HEK293T (cell line): ENCODE measurements around the gene XPO4.

ENCODE experiments used
- ARNT ChIP-seq: fragments of 450-650 bp; IDR thresholded peaks from 2 replicates; pipeline ENCODE4 v1.6.1; 2017; ENCODE audit warnings: mild to moderate bottlenecking
- BHLHE40 ChIP-seq: fragments of 450-650 bp; IDR thresholded peaks from 2 replicates; pipeline ENCODE4 v1.6.1; 2016; ENCODE audit warnings: mild to moderate bottlenecking, moderate library complexity, borderline replicate concordance
- CTBP1 ChIP-seq: fragments of 450-650 bp; IDR thresholded peaks from 2 replicates; pipeline ENCODE4 v1.6.1; 2016; ENCODE audit warnings: borderline replicate concordance
- ELF4 ChIP-seq: fragments of 450-650 bp; IDR thresholded peaks from 2 replicates; pipeline ENCODE4 v1.6.1; 2017; ENCODE audit warnings: antibody characterized with exemption
- FOXA1 ChIP-seq: fragments of 450-650 bp; IDR thresholded peaks from 2 replicates; pipeline ENCODE4 v1.6.1; 2016; ENCODE audit warnings: mild to moderate bottlenecking
- FOXM1 ChIP-seq: fragments of 450-650 bp; IDR thresholded peaks from 2 replicates; pipeline ENCODE4 v1.6.1; 2017; ENCODE audit warnings: mild to moderate bottlenecking, borderline replicate concordance
- SP1 ChIP-seq: fragments of 450-650 bp; IDR thresholded peaks from 2 replicates; pipeline ENCODE4 v1.6.1; 2017
- SUZ12 ChIP-seq: fragments of 450-650 bp; IDR thresholded peaks from 2 replicates; pipeline ENCODE4 v1.6.1; 2016; ENCODE audit warnings: mild to moderate bottlenecking
- ZNF384 ChIP-seq: fragments of 450-650 bp; IDR thresholded peaks from 2 replicates; pipeline ENCODE4 v1.6.1; 2016
- TF ChIP-seq, protein P1 (sequence below): fragments of 450-650 bp; IDR thresholded peaks from 2 replicates; pipeline ENCODE4 v1.6.1; 2016

DNA sequence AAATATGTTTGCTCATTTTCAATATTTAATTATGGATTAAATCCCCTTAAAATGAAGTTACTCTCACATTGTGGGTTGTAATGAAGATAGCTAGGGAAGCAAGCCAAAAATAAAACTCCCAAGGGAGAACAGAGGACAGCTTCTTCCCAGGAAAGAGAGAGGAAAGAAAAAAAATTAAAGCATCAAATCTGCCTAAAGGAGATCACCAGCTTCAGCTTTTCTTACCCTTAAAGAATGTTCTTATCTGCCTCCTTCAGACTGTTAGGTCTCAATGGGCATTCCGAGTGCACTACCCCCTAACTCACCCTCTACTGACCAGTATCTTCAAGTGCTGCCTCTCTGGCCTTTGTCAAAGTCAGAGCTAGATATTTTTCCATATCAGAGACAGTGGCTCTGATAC is 55.2 kb downstream of the XPO4 start:
- no peak for TF ChIP-seq ARNT
- no peak for TF ChIP-seq FOXM1
- no peak for TF ChIP-seq ZNF384
- TF ChIP-seq BHLHE40, result no peak
- no peak for TF ChIP-seq SUZ12
- TF ChIP-seq SP1, result no peak
- TF ChIP-seq, protein P1, sequence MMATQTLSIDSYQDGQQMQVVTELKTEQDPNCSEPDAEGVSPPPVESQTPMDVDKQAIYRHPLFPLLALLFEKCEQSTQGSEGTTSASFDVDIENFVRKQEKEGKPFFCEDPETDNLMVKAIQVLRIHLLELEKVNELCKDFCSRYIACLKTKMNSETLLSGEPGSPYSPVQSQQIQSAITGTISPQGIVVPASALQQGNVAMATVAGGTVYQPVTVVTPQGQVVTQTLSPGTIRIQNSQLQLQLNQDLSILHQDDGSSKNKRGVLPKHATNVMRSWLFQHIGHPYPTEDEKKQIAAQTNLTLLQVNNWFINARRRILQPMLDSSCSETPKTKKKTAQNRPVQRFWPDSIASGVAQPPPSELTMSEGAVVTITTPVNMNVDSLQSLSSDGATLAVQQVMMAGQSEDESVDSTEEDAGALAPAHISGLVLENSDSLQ, result no peak
- TF ChIP-seq ELF4, result no peak
- TF ChIP-seq FOXA1, result no peak
- no peak for TF ChIP-seq CTBP1
